ENCODE results near the gene BMPR1B. TPM values are rescaled to one million over a fixed set of nuclear protein-coding genes. Genes with fewer than 3 reads are reported as not detected.

Gene BMPR1B
- total RNA-seq, 1 donor from 2014 or later = 1.4 TPM

- DNase-seq (ENCODE audit: missing footprints) = no peak
- intact Hi-C loops (cut with DNase I) = no loop called here
- no peak for ATAC-seq
Measured at GRCh38 chr4:94931626-94932025, 173.9 kb downstream of the BMPR1B start.

- intact Hi-C loops (cut with DNase I) = no loop called here
Measured at GRCh38 chr4:94932366-94932765, 174.6 kb downstream of the BMPR1B start.

GRCh38 chr4:94933799-94934198, 176.0 kb downstream of the BMPR1B start:
- ATAC-seq = no peak
- DNase-seq (ENCODE audit: missing footprints) = no peak
- intact Hi-C loops (cut with DNase I) = no loop called here

More at GRCh38 chr4:94932366-94932765, 174.6 kb downstream of the BMPR1B start:
- DNase-seq (ENCODE audit: missing footprints) (no peak), ATAC-seq (no peak)

GRCh38 chr4:94934201-94934600, 176.4 kb downstream of the BMPR1B start:
- intact Hi-C loops (cut with DNase I) = no loop called here
- no peak for DNase-seq (ENCODE audit: missing footprints)
- ATAC-seq = no peak

- ATAC-seq (no peak), DNase-seq (ENCODE audit: missing footprints) (no peak)
- intact Hi-C loops (cut with DNase I) = no loop called here
Measured at GRCh38 chr4:94934864-94935263, 177.1 kb downstream of the BMPR1B start.

- intact Hi-C loops (cut with DNase I) = no loop called here
- no peak for ATAC-seq
- DNase-seq (ENCODE audit: missing footprints) = no peak
Measured at GRCh38 chr4:94936854-94937253, 179.1 kb downstream of the BMPR1B start.

GRCh38 chr4:94939791-94940519, 182.2 kb downstream of the BMPR1B start:
- no peak for ATAC-seq
- intact Hi-C loops (cut with DNase I) = no loop called here
- no peak for DNase-seq (ENCODE audit: missing footprints)

GRCh38 chr4:94940520-94940908, 182.8 kb downstream of the BMPR1B start:
- no peak for DNase-seq (ENCODE audit: missing footprints)
- no peak for ATAC-seq
- intact Hi-C loops (cut with DNase I) = no loop called here

- intact Hi-C loops (cut with DNase I) = no loop called here
Measured at GRCh38 chr4:94941706-94942105, 184.0 kb downstream of the BMPR1B start.

GRCh38 chr4:94944726-94945125, 187.0 kb downstream of the BMPR1B start:
- intact Hi-C loops (cut with DNase I) = no loop called here

More at GRCh38 chr4:94941706-94942105, 184.0 kb downstream of the BMPR1B start:
- ATAC-seq = no peak
- no peak for DNase-seq (ENCODE audit: missing footprints)

GRCh38 chr4:94947681-94948108, 189.9 kb downstream of the BMPR1B start:
- DNase-seq (ENCODE audit: missing footprints) = no peak
- intact Hi-C loops (cut with DNase I) = no loop called here
- no peak for ATAC-seq

More at GRCh38 chr4:94944726-94945125, 187.0 kb downstream of the BMPR1B start:
- no peak for ATAC-seq
- DNase-seq (ENCODE audit: missing footprints) = no peak

GRCh38 chr4:94954251-94954650, 196.5 kb downstream of the BMPR1B start:
- ATAC-seq = no peak
- intact Hi-C loops (cut with DNase I) = no loop called here
- DNase-seq (ENCODE audit: missing footprints) = no peak

- intact Hi-C loops (cut with DNase I) = no loop called here
- no peak for DNase-seq (ENCODE audit: missing footprints)
- ATAC-seq = no peak
Measured at GRCh38 chr4:94957030-94957429, 199.3 kb downstream of the BMPR1B start.

GRCh38 chr4:94959307-94959706, 201.6 kb downstream of the BMPR1B start:
- DNase-seq (ENCODE audit: missing footprints) (no peak), ATAC-seq (no peak)
- intact Hi-C loops (cut with DNase I) = no loop called here

GRCh38 chr4:94960708-94961107, 203.0 kb downstream of the BMPR1B start:
- no peak for DNase-seq (ENCODE audit: missing footprints)
- no peak for ATAC-seq
- intact Hi-C loops (cut with DNase I) = no loop called here

GRCh38 chr4:94961420-94961819, 203.7 kb downstream of the BMPR1B start:
- intact Hi-C loops (cut with DNase I) = no loop called here

GRCh38 chr4:94962484-94962883, 204.7 kb downstream of the BMPR1B start:
- ATAC-seq (no peak), DNase-seq (ENCODE audit: missing footprints) (no peak)
- intact Hi-C loops (cut with DNase I) = no loop called here

More at GRCh38 chr4:94961420-94961819, 203.7 kb downstream of the BMPR1B start:
- DNase-seq (ENCODE audit: missing footprints) = no peak
- ATAC-seq = no peak

GRCh38 chr4:94965852-94966251, 208.1 kb downstream of the BMPR1B start:
- no peak for DNase-seq (ENCODE audit: missing footprints)
- intact Hi-C loops (cut with DNase I) = no loop called here
- no peak for ATAC-seq

- ATAC-seq (no peak), DNase-seq (ENCODE audit: missing footprints) (no peak)
- intact Hi-C loops (cut with DNase I) = no loop called here
Measured at GRCh38 chr4:94968493-94968892, 210.7 kb downstream of the BMPR1B start.

- no peak for ATAC-seq
- no peak for DNase-seq (ENCODE audit: missing footprints)
- intact Hi-C loops (cut with DNase I) = no loop called here
Measured at GRCh38 chr4:94970650-94971049, 212.9 kb downstream of the BMPR1B start.

GRCh38 chr4:94974773-94975172, 217.0 kb downstream of the BMPR1B start:
- ATAC-seq = no peak
- intact Hi-C loops (cut with DNase I) = no loop called here
- no peak for DNase-seq (ENCODE audit: missing footprints)

Data from Right ventricle myocardium inferior (tissue), 1 donor.